Panc1 (cell line): Measurements from ENCODE around the gene SLC34A3. TPM values are rescaled to one million over a fixed set of nuclear protein-coding genes. Genes with fewer than 3 reads are reported as not detected.

Source experiments
- ATAC-seq: fragments of 200-7000 bp; cut with Tn5 transposase; 2 replicates; pipeline ENCODE4 v1.9.1; 2020; ENCODE audit warnings: mild to moderate bottlenecking, moderate library complexity
- BruUV-seq: library from RNA; stranded (reverse); fragments of 400-500 nt; replicated peaks from 2 replicates; lab custom pipeline; 2021; lab: Mats Ljungman, UMichigan
- CTCF ChIA-PET: fragments of 300-600 bp; sonication (Branson Sonifier 250); formaldehyde crosslinking; loops from one replicate; lab custom pipeline; 2022; ENCODE audit warnings: antibody characterized with exemption; lab: Charles Lee
- POLR2A ChIA-PET: fragments of 300-600 bp; sonication (Branson Sonifier 250); formaldehyde crosslinking; loops from one replicate; lab custom pipeline; 2022; ENCODE audit warnings: antibody characterized with exemption; lab: Charles Lee
- DNase-seq: peaks from one replicate; pipeline ENCODE4 v3.0.0-alpha.2; 2010; ENCODE audit warnings: low read depth, low spot score
- H3K27ac ChIP-seq: 2 replicates; pipeline ENCODE4 v1.5.1; 2011; ENCODE audit warnings: mild to moderate bottlenecking, low read length, inconsistent platforms
- H3K27me3 ChIP-seq: fragments of 200-500 bp; sonication (Bioruptor generic); 2 replicates; pipeline ENCODE4 v1.6.0; 2014; ENCODE audit warnings: low read length, inconsistent platforms; ENCODE audit not compliant: control insufficient read depth, insufficient read depth
- H3K36me3 ChIP-seq: fragments of 200-500 bp; sonication (Bioruptor generic); 2 replicates; pipeline ENCODE4 v1.5.1; 2014; ENCODE audit warnings: inconsistent platforms, mild to moderate bottlenecking, low read length, moderate library complexity; ENCODE audit not compliant: control insufficient read depth, insufficient read depth
- H3K4me1 ChIP-seq: 2 replicates; pipeline ENCODE4 v1.5.1; 2011; ENCODE audit warnings: inconsistent platforms, mild to moderate bottlenecking, low read length, moderate library complexity; ENCODE audit not compliant: control insufficient read depth, insufficient read depth
- H3K4me3 ChIP-seq, 2 experiments: 2 replicates each; pipeline ENCODE4 v1.5.1; 2011 to 2012; ENCODE audit warnings: low read depth in 2 of 2, low read length in 2 of 2, mild to moderate bottlenecking in 2 of 2, inconsistent platforms in 1 of 2, moderate library complexity in 1 of 2
- H3K9me3 ChIP-seq: fragments of 200-500 bp; sonication (Bioruptor generic); 2 replicates; pipeline ENCODE4 v1.5.1; 2014; ENCODE audit warnings: low read depth, mild to moderate bottlenecking, inconsistent platforms, low read length, moderate library complexity; ENCODE audit not compliant: control insufficient read depth, insufficient read depth
- CTCF ChIP-seq: fragments of 450-650 bp; IDR thresholded peaks from 2 replicates; pipeline ENCODE4 v1.5.1; 2017; ENCODE audit warnings: mild to moderate bottlenecking
- POLR2AphosphoS5 ChIP-seq: IDR thresholded peaks from 2 replicates; pipeline ENCODE4 v1.6.1; 2012; ENCODE audit warnings: mild to moderate bottlenecking, low read depth, low read length, moderate library complexity
- REST ChIP-seq, 2 experiments: IDR thresholded peaks; 2 replicates each; pipeline ENCODE4 v1.6.1; 2011 to 2012; ENCODE audit warnings: low read depth in 2 of 2, control low read depth in 1 of 2, low read length in 1 of 2, mild to moderate bottlenecking in 1 of 2, moderate library complexity in 1 of 2; ENCODE audit not compliant: insufficient read depth in 1 of 2
- SIN3A ChIP-seq: IDR thresholded peaks from 2 replicates; pipeline ENCODE4 v1.6.1; 2012; ENCODE audit warnings: low read depth, mild to moderate bottlenecking, low read length, moderate library complexity, borderline replicate concordance; ENCODE audit not compliant: insufficient read depth
- TCF7L2 ChIP-seq: IDR thresholded peaks from 2 replicates; pipeline ENCODE4 v1.6.1; 2011; ENCODE audit warnings: mild to moderate bottlenecking, low read depth, low read length, inconsistent platforms
- in situ Hi-C: cut with HindIII; loops from 2 replicates; pipeline ENCODE4 v1.10.0; 2016; ENCODE audit warnings: low sequenced_read_pairs, low pct_unique_long_range_greater_than_20kb
- intact Hi-C: fragments of 100-400 bp; cut with micrococcal nuclease; formaldehyde crosslinking; loops from one replicate; pipeline ENCODE4 v1.10.0; 2022; ENCODE audit not compliant: unreplicated experiment
- total RNA-seq: library from RNA; stranded (reverse); gene quantifications from one replicate; pipeline ENCODE4 v1.2.1, GENCODE V29; 2021; ENCODE audit not compliant: unreplicated experiment

Gene SLC34A3
- total RNA-seq, 1 experiment from 2014 or later = not detected

- ChIA-PET POLR2A (interaction anchor here (0.6 kb wide), 1 partner anchor 122 kb away, joined by 4 read pairs; the partner anchor contains the start of gene DPP7), CTCF (interaction anchor here (0.6 to 1.0 kb wide), 8 partner anchors 10 to 150 kb away, joined by 3 to 10 read pairs (median 3); partner anchors contain the start of genes MAN1B1, STPG3 and TPRN)
- TF ChIP-seq POLR2AphosphoS5 = no peak
- TF ChIP-seq SIN3A = no peak
- TF ChIP-seq REST (IDR thresholded peaks at IDR 0.05; ENCODE audit: insufficient read depth in 1 of 2, low read depth in 2 of 2, low read length in 1 of 2) = no peak
- TF ChIP-seq TCF7L2 = no peak
- TF ChIP-seq CTCF = peak; percentile 98
- in situ Hi-C loops (no loop called here), intact Hi-C loops (no loop called here)
- H3K4me3 ChIP-seq = no peak overlapping the region
- no peaks in the 10 kb centered on the region for H3K9me3 ChIP-seq
- no TSS peak for BruUV-seq
- DNase-seq = no peak
- ATAC-seq = peak; percentile 57
- H3K27ac ChIP-seq = peak overlapping the region; percentile 61
- peaks cover 26% of the 10 kb centered on the region for H3K4me1 ChIP-seq
- H3K27me3 ChIP-seq = no peaks in the 10 kb centered on the region
- H3K36me3 ChIP-seq = no peaks in the 10 kb centered on the region; the same call in 1 of the 2 replicates
Observed at GRCh38 chr9:137236238-137236935, 5.7 kb downstream of the SLC34A3 start.

- POLR2A ChIA-PET = no interaction called here
- no peak for DNase-seq
- peaks cover 26% of the 10 kb centered on the region for H3K4me1 ChIP-seq
- no peak overlapping the region for H3K4me3 ChIP-seq
- CTCF ChIA-PET = interaction anchor here (0.6 to 1.0 kb wide), 7 partner anchors 11 to 150 kb away, joined by 3 to 10 read pairs (median 3); partner anchors contain the start of genes MAN1B1, STPG3 and TPRN
- peaks cover under 1% of the 10 kb centered on the region for H3K36me3 ChIP-seq
- peak overlapping the region; percentile 61 for H3K27ac ChIP-seq
- H3K9me3 ChIP-seq = no peaks in the 10 kb centered on the region
- in situ Hi-C loops (no loop called here), intact Hi-C loops (no loop called here)
- ATAC-seq = no peak
- TF ChIP-seq REST (IDR thresholded peaks at IDR 0.05; ENCODE audit: insufficient read depth in 1 of 2, low read depth in 2 of 2, low read length in 1 of 2) (no peak), SIN3A (no peak), TCF7L2 (no peak)
- H3K27me3 ChIP-seq = no peaks in the 10 kb centered on the region
- BruUV-seq = no TSS peak
Observed at GRCh38 chr9:137236936-137237421, 6.3 kb downstream of the SLC34A3 start.
